GM21723 (cell line): ENCODE results near the gene CFAP53.
A peak's percentile ranks its signal among the peaks of the same experiment; 100 is the strongest.
"Not testable (repeated sequence)": the region's sequence is repeated elsewhere in the genome, so short reads cannot be mapped to it uniquely, and the experiment has no call there.

Experiments
- ATAC-seq: cut with Tn5 transposase; IDR thresholded peaks from one replicate; pipeline ENCODE4 v1.9.1; 2021; ENCODE audit warnings: mild to moderate bottlenecking, moderate library complexity; ENCODE audit not compliant: unreplicated experiment

The CFAP53 gene

DNA sequence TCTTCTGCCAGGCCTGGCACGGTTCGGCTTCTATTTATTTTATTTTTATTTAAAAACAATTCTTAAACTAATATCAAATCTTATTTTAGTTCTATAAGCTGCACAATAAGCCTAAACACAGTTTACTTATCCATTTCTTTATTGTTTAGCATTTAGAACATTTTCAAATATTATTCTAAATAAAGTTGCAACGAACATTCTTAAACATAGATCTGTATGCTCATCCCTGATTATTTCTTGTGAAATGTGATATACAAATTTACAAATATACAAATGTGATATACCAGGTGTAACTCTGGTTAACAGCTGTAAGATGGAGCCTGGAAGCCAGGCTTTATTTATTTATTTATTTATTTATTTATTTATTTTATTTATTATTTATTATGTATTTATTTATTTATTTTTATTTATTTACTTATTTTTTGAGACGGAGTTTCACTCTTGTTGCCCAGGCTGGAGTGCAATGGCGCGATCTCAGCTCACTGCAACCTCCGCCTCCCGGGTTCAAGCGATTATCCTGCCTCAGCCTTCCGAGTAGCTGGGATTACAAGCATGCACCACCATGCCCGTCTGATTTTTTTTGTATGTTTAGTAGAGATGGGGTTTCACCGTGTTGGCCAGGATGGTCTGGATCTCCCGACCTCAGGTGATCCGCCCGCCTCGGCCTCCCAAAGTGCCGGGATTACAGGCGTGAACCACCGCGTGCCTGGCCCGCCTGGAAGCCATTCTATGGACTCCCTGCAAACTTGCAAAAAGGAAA lies 22.2 kb upstream of the CFAP53 start:
- not testable (repeated sequence) for ATAC-seq

DNA sequence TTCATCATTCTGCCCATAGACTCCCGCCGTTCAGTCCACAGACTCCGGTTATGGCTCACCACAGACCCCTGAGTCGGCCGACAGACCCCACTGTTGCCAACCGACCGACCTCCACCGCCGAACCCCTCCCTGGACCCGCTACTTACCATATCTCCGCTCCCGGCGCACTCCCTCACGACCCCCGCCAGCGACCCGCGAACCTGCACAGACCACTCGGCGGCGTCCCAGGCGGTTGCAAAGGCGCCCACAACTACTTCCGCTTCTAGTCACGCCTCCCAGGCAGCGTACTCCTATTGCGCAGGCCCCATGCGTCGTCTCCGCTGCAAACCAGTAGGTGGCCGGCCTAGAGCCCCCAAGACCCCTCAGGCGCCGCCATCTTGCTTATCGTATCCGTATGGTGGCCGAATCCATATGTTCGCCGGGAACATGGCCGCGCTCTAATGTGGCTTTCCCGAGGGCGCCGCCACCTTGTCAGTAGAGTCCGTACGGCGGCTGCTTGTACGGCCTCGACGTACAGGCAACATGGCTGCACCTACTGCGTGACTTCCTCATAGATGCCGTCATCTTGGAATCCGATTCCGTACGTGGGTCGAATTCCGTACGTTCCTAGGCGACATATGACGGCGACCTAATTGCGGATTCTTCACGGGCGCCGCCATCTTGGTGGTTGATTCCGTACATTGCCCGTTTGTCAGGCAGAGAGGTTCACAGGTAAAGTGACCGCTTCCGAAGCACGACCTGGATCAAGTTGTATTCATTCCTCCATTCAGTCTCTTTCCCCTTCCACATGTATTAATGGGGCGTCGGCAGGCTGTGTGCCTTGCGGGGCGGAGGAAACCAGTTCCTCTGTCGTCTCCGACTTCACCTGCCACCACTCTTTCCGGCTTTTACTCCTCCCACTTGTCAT lies 21.4 kb upstream of the CFAP53 start, which contains the start of gene CXXC1:
Gene CXXC1, minus strand, starts transcription at position 252 of the 907 bp plus-strand sequence. Its CDS starts 103 bp downstream, at position 149.
- ATAC-seq = peak; percentile 85

DNA sequence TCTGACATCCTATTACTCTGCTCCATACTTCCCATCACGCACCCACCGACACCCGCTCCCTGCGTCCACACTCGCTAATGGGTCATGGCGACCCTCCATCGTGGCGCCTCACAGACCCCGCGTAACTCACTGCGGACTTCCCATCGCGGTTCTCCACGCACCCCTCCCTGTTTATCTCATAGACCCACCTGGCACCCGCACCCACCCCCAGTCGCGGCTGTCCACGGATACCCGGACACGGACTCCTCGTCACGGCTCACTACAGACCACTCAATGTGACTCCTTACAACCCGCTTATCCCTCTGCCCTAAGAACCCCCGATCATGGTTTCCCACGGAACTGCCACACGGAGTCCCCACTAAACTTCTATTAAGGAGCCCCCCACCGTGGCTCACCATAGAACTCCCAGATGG lies 20.7 kb upstream of the CFAP53 start:
- peak; percentile 3 for ATAC-seq

DNA sequence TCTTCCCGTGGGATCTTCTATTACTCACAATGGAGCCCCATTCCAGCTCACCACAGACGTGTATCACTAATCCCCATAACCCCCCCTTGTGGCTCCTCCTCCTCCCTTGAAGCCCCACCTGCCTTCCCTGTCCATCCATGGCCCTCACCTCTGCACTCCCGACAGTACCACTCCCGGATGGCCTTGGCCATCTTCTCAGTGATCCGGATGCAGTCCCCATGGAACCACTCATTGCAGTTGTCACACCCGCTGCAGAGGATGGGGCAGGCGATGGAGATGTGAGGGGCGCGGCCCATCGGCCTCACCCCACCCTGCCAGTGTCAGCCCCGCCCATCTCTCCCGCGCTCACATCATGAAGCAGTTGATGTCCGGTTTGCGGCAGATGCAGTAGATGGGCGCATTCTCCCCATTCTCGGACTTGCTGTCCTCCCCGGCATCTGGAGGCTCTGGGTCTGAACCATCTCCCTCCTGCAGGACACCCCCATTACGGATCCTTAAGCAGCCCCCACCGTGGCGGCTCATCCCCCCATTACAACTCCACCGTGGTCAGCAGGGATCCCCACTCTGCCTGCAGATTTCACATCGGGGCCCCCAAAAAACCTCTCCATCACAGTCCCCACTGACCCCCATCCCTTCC lies 20.2 kb upstream of the CFAP53 start:
- ATAC-seq = no peak

DNA sequence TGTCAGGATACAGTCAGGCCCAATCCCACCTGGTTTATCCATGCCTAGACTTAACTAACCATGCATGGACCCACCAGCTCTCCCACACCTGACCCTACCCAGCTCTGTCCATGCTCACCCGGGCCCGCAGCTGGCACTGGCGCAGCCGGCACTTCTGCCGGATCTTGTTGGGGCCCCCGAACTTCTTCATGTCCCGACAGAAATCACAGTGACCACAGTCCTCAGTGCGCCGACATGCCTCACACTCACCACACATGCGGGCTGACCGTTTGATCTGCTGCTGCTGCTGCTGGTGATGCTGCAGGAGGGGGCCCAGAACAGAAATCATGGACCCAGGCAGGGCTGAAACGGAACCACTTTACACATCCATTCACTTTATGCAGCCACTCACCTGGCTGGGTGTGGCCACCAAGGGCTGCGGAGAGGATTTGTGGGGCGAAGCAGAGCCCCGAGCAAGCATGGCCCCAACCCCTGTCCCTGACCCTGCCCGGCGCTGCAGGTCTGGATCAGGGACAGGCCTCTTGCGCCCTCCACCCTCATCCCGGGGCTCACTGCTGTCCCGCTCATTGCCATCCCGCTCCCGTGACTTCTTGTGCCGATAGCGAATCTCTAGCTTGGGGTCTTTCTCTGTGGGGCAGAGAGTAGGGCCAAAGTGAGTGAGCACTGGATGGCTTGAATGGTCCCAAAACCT lies 19.5 kb upstream of the CFAP53 start:
- ATAC-seq = no peak

DNA sequence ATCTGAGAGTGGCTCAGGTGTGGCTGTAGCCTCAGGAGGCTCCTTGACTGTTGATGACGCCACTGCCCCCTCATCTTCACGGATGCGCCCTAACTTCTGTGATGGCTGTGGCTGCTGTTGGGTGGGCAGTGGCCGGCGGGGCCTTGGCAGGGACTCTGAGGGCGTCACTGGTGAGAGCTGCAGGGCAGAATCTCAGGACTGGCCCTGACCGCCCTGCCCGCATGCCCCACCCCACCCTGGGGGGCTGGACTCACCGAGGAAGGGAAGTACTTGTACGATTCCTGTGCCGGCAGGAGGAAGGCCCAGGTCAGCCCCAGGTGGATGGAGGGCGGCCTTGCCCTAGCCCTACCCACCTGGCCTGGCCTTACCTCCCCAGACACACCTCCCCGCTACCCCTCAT lies 18.8 kb upstream of the CFAP53 start:
- no peak for ATAC-seq

DNA sequence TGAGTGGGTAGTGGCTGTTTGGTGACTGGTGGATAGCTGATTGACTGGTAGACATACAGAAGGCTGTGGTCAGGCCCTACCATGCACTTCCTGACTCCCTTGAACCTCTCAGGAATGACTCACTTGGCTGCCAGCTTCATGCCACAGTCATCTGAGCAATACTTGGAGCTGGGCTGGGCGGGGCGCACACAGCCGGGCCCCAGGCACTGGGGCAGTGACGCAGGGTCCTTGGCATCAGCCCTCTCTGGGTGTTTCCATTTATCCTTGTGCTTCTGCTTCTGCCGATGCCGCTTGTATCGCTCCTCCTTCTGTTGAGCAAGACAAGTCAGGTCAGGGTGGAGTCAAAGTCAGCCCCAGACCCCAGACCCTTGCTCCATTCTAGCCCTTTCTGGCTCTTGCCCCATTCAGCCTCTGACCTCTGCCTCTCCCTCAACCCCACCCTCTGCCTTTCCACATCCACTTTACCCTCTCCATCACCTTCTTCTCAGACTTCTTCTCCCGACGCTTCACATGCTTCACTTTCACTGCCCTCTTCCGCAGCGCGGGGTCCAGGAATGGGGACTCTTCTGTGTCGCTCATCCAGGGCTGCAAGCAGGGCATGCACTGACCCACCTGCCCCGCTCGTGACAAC lies 18.1 kb upstream of the CFAP53 start:
- ATAC-seq = no peak

DNA sequence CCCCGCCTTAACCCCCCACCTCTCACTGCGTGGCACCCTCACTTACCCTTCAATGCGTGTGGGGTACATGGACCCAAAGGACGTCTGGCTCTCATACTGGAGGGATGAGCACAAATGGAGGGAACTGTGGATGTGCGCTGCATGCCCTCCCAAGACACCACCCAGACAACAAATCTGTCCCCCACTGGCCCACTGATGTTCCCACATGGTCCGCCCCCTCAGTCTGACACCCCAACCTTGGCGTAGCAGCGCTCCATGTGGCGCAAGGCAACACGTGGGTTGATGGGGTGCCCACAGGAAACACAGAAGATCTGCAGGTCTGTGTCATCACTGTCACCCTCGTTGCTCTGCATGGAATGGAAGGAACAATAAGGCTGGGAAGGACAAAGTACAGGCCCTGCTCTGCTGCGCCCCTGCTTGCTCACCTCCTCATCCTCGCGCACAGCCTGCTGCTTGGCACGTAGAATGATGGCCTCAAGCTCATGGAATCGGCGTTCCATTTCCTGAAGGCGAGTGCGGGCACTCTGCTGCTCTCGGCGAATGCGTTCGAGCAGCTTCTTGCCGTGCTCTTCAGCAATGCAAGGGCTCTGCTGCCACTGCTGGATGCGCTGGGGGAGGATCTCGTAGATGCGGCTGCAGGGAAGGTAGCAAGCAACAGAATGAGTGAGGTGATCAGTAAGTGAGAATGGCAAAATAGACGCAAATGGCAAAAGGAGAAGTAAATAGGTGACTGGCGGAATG lies 17.3 kb upstream of the CFAP53 start:
- ATAC-seq = no peak

DNA sequence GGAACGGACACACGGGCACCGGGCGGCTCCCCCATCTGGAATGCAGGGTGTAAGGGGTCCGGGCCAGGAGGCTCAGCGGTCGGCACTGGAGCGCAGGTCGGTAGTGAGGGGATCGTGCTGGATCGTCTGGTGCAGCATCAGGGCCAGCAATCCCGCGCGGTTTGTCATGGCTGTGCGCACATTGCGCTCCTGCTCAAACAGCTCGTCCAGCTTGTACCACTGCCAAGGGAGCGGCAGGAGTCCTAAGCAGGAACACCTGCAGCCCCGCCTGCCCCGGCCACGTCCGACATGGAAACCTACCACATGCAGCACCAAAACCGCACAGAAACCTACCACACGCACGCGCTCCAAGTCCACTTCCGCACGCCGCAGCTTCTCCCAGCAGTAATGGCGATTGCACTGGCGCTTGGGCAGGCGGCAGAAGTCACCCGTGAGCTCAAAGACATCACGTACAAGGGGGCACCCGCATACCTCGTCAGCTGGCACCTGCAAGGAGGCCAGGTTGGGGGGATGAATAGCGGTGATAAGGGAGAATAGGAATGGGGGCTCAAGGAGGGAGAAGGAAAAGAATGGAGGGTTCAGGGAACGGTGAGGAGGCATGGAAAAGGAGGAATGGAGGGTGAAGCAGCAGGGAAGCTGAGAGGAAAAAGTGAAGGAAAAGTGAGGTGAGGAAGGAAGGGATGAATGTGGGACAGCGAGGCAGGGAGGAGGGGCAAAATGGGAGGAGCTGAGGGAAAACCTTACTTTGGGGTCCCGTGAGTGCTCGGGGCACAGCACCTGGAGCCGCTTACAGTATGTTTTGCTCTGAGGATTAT lies 16.4 kb upstream of the CFAP53 start:
- no peak for ATAC-seq

DNA sequence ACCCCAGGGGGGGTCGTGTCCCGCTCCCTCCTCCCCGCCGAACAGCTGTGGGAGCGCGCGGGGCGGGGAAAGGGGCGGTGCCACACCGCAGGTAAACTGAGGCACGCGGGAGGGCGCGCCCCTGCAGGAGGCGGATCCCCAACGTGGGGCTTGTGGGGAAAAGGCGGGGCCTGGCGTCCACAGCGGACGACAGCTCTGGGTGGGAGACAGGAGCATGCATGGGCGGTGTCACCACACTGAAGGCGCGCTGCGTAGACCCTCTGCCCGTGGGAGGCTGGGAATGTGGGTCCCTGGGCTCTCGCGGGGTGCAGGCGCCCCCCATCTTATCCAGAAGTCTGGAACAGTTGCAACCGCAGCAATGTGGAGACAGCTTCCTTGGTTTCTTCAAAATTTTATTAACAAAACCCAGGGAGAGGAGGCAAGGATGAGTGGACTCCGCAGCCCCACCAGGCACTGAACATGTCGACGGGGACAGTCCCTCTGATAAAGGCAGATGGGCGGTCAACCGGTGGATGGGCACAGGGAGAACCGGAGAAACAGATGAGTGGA lies 15.8 kb upstream of the CFAP53 start:
- ATAC-seq = no peak

DNA sequence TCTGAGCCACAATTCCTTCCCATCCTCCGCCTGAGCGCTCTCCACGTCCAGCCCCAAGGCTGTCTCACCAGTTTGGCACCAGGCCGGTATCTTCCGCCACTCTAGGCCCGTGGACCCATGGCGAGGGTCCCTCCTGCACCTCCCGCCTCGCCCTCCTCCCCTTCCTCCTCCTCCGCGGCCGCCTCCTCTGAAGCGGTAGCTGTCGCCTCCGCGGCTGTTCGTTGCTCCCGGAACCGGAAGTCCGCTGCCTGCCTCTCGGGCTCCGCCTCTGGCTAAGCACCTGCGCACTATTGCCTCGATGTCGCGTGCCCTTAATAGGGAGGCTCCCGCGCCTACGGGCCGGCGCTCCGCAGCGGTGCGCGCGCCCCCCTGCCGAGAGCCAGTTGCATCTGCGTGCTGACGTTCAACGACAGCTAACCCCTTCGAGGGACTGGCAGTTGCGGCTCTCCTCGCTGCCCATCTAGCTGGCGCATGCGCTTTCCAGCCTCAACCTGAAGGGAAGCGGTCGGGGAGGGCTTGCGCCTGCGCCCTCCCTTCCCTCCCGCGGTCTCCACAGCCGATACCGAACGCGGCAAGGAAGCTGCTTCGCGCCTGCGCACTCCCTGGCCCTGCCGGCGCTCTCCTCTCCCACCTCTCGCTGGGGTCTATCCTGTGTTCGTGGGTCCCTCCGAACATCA lies 15.1 kb upstream of the CFAP53 start, which contains the start of gene MBD1:
Gene MBD1, minus strand, starts transcription at position 229 of the 677 bp plus-strand sequence. CDS start 1,531 bp downstream, outside the sequence.
- ATAC-seq = peak; percentile 86

DNA sequence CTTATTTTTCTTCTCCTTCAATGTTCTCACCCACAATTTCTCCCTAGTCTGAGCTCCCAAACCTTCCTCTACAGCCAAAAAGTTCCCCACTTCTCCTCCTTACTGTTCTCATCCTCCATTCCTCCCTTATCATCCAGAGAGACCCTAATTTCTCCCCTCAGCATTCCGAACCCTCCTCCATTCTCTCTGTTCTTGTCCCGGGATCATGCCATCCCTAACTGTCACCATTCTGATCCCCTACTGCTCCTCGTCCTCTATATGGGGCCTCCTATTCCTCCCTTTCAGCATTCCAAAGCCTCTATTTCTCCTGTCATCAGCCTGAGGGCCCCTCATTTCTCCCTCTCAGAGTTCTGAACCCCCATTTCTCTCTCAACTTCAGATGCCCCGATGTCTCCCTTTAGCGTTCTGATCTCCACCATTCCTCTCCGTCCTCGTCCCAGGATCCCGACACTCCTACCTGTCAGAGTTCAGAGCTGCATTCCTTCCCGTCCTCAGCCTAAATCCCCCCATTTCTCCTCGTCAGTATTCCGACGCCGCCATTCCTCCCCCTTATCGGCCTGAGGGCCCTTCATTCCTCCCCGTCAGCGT lies 14.5 kb upstream of the CFAP53 start:
- ATAC-seq = no peak

DNA sequence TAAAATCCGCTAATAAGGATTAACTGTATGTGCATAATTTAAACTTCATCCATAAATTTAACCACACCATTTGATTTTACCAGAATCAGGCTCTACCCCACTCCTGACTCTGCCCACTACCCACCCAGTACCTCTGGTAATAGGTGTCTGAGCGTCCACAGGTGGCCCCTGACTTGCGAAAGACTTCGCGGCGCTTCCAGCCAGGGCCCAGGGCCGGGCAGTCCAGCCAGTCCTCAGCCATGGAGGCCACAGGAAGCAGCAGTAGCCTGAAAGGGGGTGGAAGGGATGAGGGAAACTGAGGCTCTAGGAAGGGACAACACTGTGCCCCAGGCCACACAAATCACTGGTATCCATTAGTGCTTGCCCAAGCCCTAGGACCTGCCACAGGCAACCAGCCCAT lies 13.5 kb upstream of the CFAP53 start:
- ATAC-seq = no peak

DNA sequence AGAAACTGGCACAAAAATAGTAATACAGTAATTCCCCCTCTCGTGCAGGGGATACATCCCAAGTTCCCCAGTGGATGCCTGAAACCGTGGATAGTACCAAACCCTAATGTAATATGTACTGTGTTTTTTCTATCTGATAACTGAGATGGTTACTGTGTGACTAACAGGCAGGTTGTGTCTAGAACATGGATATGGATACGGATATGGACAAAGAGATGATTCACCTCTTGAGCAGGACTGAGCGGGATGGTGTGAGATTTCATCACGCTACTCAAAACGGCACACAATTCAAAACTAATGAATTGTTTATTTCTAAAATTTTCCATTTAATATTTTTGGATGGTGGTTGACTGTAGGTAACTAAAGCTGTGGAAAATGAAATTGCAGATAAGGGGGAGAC lies 11.6 kb upstream of the CFAP53 start:
- ATAC-seq = no peak

DNA sequence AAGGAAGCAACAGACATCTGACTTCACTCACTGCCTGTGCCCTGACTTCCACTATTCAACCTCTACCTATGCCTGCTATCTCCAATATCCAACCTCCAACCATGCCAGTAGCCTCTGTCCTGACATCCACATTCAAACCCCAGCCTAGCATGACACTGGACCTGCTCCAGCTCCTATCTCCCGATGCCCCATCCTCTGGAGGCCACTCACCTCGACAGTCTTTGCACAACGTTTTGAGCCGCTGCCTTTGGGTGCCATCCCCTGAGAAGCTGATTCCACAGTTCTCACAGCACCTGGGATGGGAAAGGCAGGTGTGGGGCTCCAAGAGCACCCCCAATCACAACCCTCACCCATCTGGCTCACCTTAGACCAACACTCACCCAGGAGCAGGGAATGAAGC lies 10.2 kb upstream of the CFAP53 start:
- no peak for ATAC-seq

DNA sequence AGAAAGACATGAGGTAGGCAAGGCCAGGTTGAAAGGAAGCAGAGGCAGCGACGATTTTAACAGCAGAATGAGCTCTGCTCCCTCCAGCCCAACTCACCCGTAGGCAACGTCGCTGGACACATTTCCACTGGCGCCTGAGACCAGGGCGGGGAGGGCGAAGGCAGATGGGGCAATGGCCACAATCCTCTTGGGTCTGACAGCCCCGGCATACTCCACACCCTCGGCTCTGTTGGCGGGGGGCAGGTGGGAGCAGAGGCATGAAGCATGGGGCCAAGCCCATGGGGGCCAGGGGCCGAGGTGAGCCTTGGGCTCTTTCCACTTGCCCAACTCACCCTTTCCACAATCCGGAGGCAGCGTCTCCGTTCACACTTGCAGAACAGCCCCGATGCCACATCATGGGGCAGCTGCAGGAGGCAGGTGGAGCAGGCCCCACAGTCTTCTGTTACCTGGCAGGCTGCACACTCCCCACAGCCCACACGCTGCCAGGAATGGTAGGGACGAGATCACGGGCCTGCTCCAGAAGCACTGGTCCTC lies 9.3 kb upstream of the CFAP53 start:
- ATAC-seq = no peak

DNA sequence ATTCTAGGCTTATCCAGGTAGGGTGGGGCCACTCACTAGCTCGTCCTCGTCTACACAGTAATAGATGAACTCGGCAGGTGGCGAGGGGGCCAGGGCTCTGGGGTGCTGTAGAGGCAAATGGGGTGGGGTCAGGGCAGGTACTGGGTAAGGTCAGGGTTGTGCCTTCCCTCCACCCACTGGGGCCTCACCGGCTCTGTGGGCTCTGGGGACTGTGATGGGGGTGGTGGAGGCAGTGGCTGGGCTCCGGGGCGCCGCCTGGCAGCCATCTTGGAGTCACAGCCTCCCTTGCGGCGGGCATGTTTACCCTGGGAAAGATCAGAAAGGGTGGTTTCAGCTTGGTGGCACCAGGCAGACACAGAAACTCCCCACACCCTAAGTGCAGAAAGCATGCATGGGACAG lies 8.6 kb upstream of the CFAP53 start:
- no peak for ATAC-seq
